Activated CD8-positive, alpha-beta memory T cell treated with anti-CD3 and anti-CD28 coated beads, Interleukin-2, amount 50 U/mL, for 24 hours (primary cell): ENCODE data around the gene PHACTR1.

Experiments used
- DNase-seq: peaks from one replicate; pipeline ENCODE4 v3.0.0-alpha.2; 2020; ENCODE audit errors: extremely low read depth

The PHACTR1 gene

GRCh38 chr6:13287104-13287503 is 570.5 kb downstream of the PHACTR1 start:
- no peak for DNase-seq

- DNase-seq = no peak
Measured at GRCh38 chr6:13288481-13288880, 571.9 kb downstream of the PHACTR1 start.

- DNase-seq = no peak
Measured at GRCh38 chr6:13288969-13289391, 572.4 kb downstream of the PHACTR1 start.

GRCh38 chr6:13289789-13290318 is 573.3 kb downstream of the PHACTR1 start:
- DNase-seq = no peak

GRCh38 chr6:13290335-13290734 is 573.8 kb downstream of the PHACTR1 start:
- no peak for DNase-seq

GRCh38 chr6:13292774-13293173 is 576.2 kb downstream of the PHACTR1 start:
- no peak for DNase-seq

GRCh38 chr6:13294499-13295069 is 578.0 kb downstream of the PHACTR1 start:
- no peak for DNase-seq

- DNase-seq = no peak
Measured at GRCh38 chr6:13295576-13295975, 579.0 kb downstream of the PHACTR1 start.

- no peak for DNase-seq
Measured at GRCh38 chr6:13296536-13296997, 580.0 kb downstream of the PHACTR1 start.

GRCh38 chr6:13297391-13297790 is 580.8 kb downstream of the PHACTR1 start:
- no peak for DNase-seq

GRCh38 chr6:13298446-13298845 is 581.9 kb downstream of the PHACTR1 start:
- no peak for DNase-seq

GRCh38 chr6:13299403-13299821 is 582.8 kb downstream of the PHACTR1 start:
- DNase-seq = no peak

- no peak for DNase-seq
Measured at GRCh38 chr6:13299918-13300317, 583.4 kb downstream of the PHACTR1 start.

- DNase-seq = no peak
Measured at GRCh38 chr6:13300643-13301590, 584.4 kb downstream of the PHACTR1 start.

GRCh38 chr6:13302291-13302690 is 585.7 kb downstream of the PHACTR1 start:
- DNase-seq = no peak

GRCh38 chr6:13302751-13303667 is 586.4 kb downstream of the PHACTR1 start:
- no peak for DNase-seq

GRCh38 chr6:13303668-13304017 is 587.1 kb downstream of the PHACTR1 start:
- DNase-seq = no peak

GRCh38 chr6:13304101-13304500 is 587.5 kb downstream of the PHACTR1 start:
- DNase-seq = no peak

- DNase-seq = no peak
Measured at GRCh38 chr6:13304580-13305260, 588.2 kb downstream of the PHACTR1 start.

GRCh38 chr6:13305288-13305687 is 588.7 kb downstream of the PHACTR1 start:
- no peak for DNase-seq

- DNase-seq = no peak
Measured at GRCh38 chr6:13305791-13306190, 589.2 kb downstream of the PHACTR1 start.
